GM19099 (cell line): ENCODE results near the gene IKZF5.

ENCODE experiments used
- POLR2A ChIP-seq: IDR thresholded peaks from 3 replicates; pipeline ENCODE4 v1.6.1; 2011; ENCODE audit warnings: low read depth; ENCODE audit not compliant: insufficient read length; ENCODE audit errors: extremely low read depth

Gene IKZF5

GRCh38 chr10:122998934-122999333 is 9.7 kb downstream of the IKZF5 start:
- no peak for TF ChIP-seq POLR2A

DNA sequence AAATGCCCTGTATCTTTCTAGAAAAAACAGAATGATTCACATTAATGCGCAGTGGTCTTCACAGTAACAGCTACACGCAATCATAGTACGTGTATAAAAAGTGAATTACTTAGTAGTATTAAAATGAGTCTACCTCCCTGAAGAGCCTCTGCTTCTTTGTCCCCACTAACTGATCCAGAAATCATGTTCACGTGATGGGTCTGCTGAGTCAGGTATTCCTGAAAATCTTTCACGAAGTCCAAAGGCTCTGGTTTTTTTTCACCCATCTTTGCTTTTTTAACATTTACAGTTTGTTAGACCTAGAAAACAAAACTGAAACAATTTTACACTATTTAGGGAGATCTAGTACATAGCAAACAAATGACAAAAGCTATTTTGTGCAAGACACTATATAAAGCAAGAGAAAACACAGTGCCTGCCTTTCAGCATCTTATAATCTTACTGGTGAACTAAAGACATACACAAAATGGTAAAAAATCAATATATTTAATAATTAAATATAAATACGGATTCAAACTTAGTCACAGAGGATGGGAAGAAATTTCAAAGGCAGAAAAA is 10.2 kb downstream of the IKZF5 start:
- no peak for TF ChIP-seq POLR2A

DNA sequence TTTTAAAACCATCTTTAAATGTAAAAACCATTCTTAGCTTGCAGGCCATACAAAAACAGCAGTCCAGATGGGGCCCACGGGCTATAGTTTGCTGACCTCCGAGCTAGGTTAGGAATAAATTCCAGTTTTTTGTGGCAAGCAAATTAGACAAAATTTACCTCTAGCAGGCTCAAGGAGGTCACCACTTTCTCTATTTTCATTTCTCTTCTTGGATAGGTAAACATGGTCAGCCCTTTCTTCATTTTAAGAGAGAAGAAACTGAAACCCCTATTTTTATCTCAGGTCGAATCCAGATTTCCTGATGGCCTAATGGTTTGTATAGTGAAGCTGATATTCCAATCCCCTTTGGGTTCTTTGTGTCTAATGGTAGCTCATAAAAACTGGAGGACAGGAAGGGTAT is 10.7 kb downstream of the IKZF5 start:
- no peak for TF ChIP-seq POLR2A

- no peak for TF ChIP-seq POLR2A
These were observed 12.7 kb downstream of the IKZF5 start for GRCh38 chr10:122995936-122996335.

- no peak for TF ChIP-seq POLR2A
These were observed 14.7 kb downstream of the IKZF5 start for GRCh38 chr10:122993797-122994336.

DNA sequence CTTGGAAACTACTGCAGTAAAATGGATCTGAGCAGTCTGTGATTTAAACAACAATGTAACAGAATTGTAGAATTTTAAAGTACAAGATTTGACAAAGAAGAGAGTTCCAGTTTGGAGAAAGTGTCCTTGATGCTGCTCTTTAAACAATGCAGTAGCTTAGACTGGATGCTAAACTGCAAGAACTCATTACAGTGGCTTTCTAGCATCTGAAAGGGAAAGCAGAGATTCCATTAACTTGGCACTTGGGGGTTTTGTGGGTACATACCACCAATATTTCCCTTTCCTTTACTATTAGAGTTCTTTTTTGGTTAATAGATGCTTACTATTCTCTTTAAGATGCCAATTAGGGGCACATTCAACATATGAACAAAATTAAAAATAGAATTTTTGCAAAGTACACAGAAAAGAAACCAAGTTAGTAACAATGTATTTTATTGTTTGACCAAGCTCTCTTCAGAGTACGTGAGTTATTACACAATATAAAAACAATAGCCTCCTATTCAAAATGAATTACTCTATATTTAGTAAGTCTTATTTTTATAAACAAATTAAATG is 16.5 kb downstream of the IKZF5 start:
- TF ChIP-seq POLR2A, result no peak

DNA sequence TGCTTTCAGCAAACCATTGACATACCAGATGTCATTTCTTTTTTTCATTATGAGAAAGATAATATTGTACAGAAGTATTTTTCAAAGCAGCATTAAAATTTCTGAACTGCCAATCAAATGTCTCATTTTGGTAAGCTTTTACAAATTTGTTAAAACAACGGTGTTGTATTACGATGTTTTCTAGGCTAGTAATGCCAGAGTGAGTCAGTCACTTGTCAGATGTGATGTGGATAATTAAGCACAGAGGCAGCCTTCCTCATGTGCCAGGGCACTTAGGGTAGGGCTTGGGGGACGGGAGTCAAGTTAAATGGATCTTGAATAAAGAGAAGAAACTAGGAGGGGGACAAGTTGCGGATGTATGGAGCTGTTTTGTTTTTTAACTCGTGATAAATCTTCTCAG is 18.3 kb downstream of the IKZF5 start:
- no peak for TF ChIP-seq POLR2A

- TF ChIP-seq POLR2A, result no peak
These were observed 20.1 kb downstream of the IKZF5 start for GRCh38 chr10:122988501-122988900.

GRCh38 chr10:122986335-122986734 is 22.3 kb downstream of the IKZF5 start:
- TF ChIP-seq POLR2A, result no peak

DNA sequence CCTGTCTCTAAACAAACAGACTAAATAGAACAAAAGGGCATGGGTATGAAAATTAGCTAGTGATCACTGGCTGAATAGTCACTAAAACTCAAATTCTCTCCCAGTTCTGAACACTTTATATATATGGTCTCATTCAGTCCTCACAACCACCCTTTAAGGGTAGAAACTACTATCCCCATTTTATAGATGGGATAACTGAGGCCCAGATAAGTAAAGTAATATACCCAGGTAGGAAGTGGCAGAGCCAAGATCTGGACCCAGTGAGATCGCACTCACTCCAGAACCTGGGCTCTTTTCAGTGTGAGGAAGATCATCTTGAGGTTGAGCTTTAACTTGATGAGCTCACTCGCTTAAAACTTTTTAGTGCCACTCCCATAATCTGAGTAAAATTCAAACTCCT is 23.9 kb downstream of the IKZF5 start:
- TF ChIP-seq POLR2A, result no peak

DNA sequence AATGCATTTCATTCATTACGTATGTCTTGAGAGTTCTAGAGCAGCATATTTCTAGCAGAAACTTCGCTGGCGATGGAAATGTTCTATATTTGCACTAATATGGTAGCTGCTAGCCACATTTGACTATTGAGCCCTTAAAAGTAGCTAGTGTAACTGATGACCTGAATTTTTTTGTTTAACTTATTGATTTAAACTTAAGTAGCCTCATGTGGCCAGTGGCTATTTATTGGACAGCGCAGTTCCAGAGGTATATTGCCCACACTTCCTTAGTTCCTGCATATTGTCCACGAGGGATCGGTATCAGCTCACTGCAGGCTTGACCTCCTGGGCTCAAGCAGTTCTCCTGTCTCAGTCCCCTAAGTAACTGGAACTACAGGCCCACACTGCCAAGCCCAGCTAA is 24.7 kb downstream of the IKZF5 start:
- no peak for TF ChIP-seq POLR2A

DNA sequence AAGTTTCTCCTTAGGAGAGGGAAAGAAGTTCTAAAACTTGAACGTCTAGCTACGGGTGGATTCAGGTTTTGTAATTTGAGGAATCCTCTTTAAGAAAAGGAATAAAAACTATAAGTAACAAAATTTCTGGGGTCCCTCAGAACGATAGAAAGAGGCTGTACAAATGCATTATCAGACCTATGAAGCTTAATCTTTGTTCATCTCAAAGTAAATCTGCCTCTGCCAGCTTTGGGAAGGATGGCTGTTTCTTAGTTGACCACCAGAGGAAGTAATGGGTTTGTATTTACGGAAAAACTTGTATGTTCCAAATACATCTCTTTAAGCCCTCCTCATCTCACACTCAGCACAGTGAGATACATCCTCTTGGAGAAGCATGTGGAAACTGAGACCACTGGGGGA is 27.5 kb downstream of the IKZF5 start:
- TF ChIP-seq POLR2A, result no peak

DNA sequence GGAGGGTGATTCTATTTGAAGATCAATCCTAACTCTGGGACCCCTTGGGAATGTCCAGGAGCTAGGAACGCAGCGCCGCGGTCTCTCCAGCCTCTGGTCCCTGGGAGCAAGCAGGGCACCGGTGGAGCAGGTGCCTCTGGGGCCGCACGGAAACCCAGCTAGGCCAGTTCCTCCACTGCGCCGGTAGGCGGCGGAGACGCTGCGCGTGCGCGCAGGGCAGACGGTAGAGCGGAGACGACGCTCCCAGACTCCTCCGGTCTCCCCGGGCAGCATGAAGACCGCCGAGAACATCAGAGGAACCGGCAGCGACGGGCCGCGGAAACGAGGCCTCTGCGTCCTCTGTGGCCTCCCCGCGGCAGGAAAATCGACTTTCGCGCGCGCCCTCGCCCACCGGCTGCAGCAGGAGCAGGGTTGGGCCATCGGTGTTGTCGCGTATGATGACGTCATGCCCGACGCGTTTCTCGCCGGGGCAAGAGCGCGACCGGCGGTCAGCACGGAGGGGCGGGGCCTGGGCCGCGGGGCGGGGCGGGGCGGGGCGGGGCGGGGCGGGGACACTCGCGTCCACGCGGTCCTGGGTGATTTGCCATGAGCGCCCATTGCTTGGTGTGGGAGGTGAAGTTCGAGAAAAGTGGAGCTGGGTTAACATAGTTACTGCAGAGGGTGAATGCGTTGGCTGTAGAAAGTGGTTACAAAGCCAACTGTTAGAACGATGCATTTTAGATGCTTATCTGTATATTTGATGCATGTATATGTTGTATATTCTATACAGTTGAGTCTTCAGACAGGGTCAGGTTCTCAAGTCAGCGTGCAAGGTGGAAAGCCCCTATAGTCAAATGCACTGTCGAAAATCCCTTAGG is 28.2 kb downstream of the IKZF5 start, which contains the start of gene PSTK:
Gene PSTK, plus strand, starts transcription at position 193 of the 857 bp plus-strand sequence. Its CDS starts 79 bp downstream, at position 272.
- peak; percentile 82 for TF ChIP-seq POLR2A

- TF ChIP-seq POLR2A, result no peak
These were observed 34.0 kb downstream of the IKZF5 start for GRCh38 chr10:122974543-122975064.

- no peak for TF ChIP-seq POLR2A
These were observed 34.6 kb downstream of the IKZF5 start for GRCh38 chr10:122974023-122974422.

GRCh38 chr10:122968698-122969097 is 39.9 kb downstream of the IKZF5 start:
- TF ChIP-seq POLR2A, result no peak

- no peak for TF ChIP-seq POLR2A
These were observed 41.7 kb downstream of the IKZF5 start for GRCh38 chr10:122966879-122967278.
